PFSK-1 (cell line): ENCODE data around the gene FUBP3.

Experiments
- FOXP2 ChIP-seq: optimal IDR thresholded peaks from 2 replicates; pipeline ENCODE3; 2011; ENCODE audit warnings: borderline replicate concordance, control low read depth, inconsistent platforms; ENCODE audit not compliant: insufficient read depth; ENCODE audit errors: extremely low read length, extremely low read depth
- POLR2AphosphoS5 ChIP-seq: IDR thresholded peaks from 2 replicates; pipeline ENCODE4 v1.6.1; 2012; ENCODE audit warnings: low read depth, mild to moderate bottlenecking, control low read depth, low read length, moderate library complexity
- SIN3A ChIP-seq: IDR thresholded peaks from 2 replicates; pipeline ENCODE4 v1.6.1; 2012; ENCODE audit warnings: mild to moderate bottlenecking, low read length, moderate library complexity, borderline replicate concordance; ENCODE audit not compliant: insufficient read depth
- TAF1 ChIP-seq: IDR thresholded peaks from 2 replicates; pipeline ENCODE4 v1.6.1; 2012; ENCODE audit warnings: low read length, control low read depth, borderline replicate concordance; ENCODE audit not compliant: insufficient read depth
- TF ChIP-seq, protein P1 (sequence below), 2 experiments: IDR thresholded peaks; 2 replicates each; pipeline versions ENCODE4 v1.6.1 to v1.8.0; 2011 to 2012; ENCODE audit warnings: low read depth in 2 of 2, low read length in 2 of 2, control low read depth in 1 of 2, inconsistent platforms in 1 of 2, mild to moderate bottlenecking in 1 of 2, moderate library complexity in 1 of 2; ENCODE audit not compliant: insufficient read depth in 1 of 2

DNA sequence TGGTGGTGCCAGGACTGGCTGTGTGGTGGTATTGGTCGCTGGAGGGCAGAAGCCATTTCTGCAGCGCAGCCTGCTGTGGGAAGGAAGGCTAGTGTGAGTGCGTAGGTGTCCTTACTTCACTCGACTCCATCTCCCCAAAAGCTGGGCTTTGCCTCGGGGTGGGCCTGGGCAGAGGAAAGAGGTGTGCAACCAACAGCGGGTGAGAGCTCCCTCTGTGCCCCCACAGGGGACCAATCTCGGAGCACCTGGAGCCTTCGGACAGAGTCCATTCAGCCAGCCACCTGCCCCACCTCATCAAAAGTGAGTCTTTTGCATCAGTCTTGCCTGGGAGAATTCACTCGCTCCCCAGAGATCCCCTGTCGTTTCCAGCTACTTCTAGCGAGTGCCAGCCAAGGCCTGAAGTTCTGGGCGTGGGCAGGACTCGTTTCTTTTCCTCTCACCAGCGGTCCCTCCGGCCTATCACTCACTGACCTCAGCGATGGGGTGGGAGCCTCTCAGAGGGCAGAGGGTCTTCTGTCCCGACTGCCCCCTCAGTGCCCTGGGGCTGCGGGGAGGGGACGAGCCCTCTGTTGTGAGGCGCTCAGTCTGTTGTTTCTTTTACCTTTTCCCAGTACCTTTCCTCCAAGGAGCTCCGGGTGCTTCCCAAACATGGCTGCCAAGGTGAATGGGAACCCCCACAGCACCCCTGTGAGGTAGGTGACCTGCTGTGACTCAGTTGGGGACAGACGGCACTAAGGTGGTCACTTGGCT, 52.1 kb downstream of the FUBP3 start:
- TF ChIP-seq TAF1 (no peak), POLR2AphosphoS5 (no peak), SIN3A (no peak), FOXP2 (no peak)
- TF ChIP-seq, protein P1, sequence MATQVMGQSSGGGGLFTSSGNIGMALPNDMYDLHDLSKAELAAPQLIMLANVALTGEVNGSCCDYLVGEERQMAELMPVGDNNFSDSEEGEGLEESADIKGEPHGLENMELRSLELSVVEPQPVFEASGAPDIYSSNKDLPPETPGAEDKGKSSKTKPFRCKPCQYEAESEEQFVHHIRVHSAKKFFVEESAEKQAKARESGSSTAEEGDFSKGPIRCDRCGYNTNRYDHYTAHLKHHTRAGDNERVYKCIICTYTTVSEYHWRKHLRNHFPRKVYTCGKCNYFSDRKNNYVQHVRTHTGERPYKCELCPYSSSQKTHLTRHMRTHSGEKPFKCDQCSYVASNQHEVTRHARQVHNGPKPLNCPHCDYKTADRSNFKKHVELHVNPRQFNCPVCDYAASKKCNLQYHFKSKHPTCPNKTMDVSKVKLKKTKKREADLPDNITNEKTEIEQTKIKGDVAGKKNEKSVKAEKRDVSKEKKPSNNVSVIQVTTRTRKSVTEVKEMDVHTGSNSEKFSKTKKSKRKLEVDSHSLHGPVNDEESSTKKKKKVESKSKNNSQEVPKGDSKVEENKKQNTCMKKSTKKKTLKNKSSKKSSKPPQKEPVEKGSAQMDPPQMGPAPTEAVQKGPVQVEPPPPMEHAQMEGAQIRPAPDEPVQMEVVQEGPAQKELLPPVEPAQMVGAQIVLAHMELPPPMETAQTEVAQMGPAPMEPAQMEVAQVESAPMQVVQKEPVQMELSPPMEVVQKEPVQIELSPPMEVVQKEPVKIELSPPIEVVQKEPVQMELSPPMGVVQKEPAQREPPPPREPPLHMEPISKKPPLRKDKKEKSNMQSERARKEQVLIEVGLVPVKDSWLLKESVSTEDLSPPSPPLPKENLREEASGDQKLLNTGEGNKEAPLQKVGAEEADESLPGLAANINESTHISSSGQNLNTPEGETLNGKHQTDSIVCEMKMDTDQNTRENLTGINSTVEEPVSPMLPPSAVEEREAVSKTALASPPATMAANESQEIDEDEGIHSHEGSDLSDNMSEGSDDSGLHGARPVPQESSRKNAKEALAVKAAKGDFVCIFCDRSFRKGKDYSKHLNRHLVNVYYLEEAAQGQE (IDR thresholded peaks at IDR 0.05; ENCODE audit: insufficient read depth in 1 of 2, low read depth in 2 of 2, low read length in 2 of 2): no peak
